Neuronal stem cell (in vitro differentiated cells): ENCODE data around the gene ARFGAP1.
"Not testable (repeated sequence)": the region's sequence is repeated elsewhere in the genome, so short reads cannot be mapped to it uniquely, and the experiment has no call there.

Source experiments
- DNase-seq: peaks from one replicate; pipeline ENCODE4 v3.0.0-alpha.2; 2013; ENCODE audit warnings: low spot score
- H2AFZ ChIP-seq: one replicate; pipeline ENCODE4 v1.6.1; 2013; ENCODE audit warnings: mild to moderate bottlenecking, low read length, inconsistent platforms
- H2AK5ac ChIP-seq: 2 replicates; pipeline ENCODE4 v1.6.1; 2013; ENCODE audit warnings: low read depth, mild to moderate bottlenecking, inconsistent platforms, low read length, moderate library complexity, mixed read lengths
- H2BK120ac ChIP-seq: 2 replicates; pipeline ENCODE4 v1.6.1; 2013; ENCODE audit warnings: low read depth, mild to moderate bottlenecking, inconsistent platforms, low read length, moderate library complexity, mixed read lengths
- H2BK12ac ChIP-seq: one replicate; pipeline ENCODE4 v1.6.1; 2013; ENCODE audit warnings: low read length, inconsistent platforms
- H2BK15ac ChIP-seq: 2 replicates; pipeline ENCODE4 v1.6.1; 2013; ENCODE audit warnings: mild to moderate bottlenecking, low read length, inconsistent platforms, mixed read lengths
- H2BK5ac ChIP-seq: one replicate; pipeline ENCODE4 v1.6.1; 2013; ENCODE audit warnings: inconsistent platforms, mild to moderate bottlenecking, low read length, moderate library complexity
- H3K14ac ChIP-seq: one replicate; pipeline ENCODE4 v1.6.1; 2013; ENCODE audit warnings: low read length, inconsistent platforms
- H3K18ac ChIP-seq: 2 replicates; pipeline ENCODE4 v1.6.1; 2013; ENCODE audit warnings: low read length, inconsistent platforms
- H3K23ac ChIP-seq: 2 replicates; pipeline ENCODE4 v1.6.1; 2013; ENCODE audit warnings: low read depth, mild to moderate bottlenecking, mixed read lengths, low read length, inconsistent platforms; ENCODE audit not compliant: poor library complexity
- H3K27ac ChIP-seq: replicated peaks from 3 replicates; pipeline ENCODE4 v1.5.1; 2013; ENCODE audit warnings: low read length, inconsistent platforms
- H3K27me3 ChIP-seq, 3 experiments: 2 replicates each; pipeline ENCODE4 v1.6.1; 2013; ENCODE audit warnings: low read length in 3 of 3, mild to moderate bottlenecking in 2 of 3, inconsistent platforms in 1 of 3, low read depth in 1 of 3, mixed read lengths in 1 of 3, moderate library complexity in 1 of 3; ENCODE audit not compliant: control insufficient read depth in 3 of 3, insufficient read depth in 3 of 3
- H3K36me3 ChIP-seq, 2 donors: replicated peaks in 1 of 2; 2 replicates each; pipeline ENCODE4 v1.6.1; 2013; ENCODE audit warnings: low read length in 2 of 2; ENCODE audit not compliant: control insufficient read depth in 2 of 2, insufficient read depth in 2 of 2
- H3K4ac ChIP-seq: 2 replicates; pipeline ENCODE4 v1.6.1; 2013; ENCODE audit warnings: inconsistent platforms, mild to moderate bottlenecking, low read length, moderate library complexity
- H3K4me1 ChIP-seq, 2 donors: 1 replicate in 1 of 2; 2 replicates in 1 of 2; pipeline ENCODE4 v1.6.1; 2013; ENCODE audit warnings: low read length in 2 of 2, low read depth in 1 of 2; ENCODE audit not compliant: control insufficient read depth in 2 of 2, insufficient read depth in 1 of 2
- H3K4me2 ChIP-seq: one replicate; pipeline ENCODE4 v1.6.1; 2013; ENCODE audit warnings: mild to moderate bottlenecking, low read length, inconsistent platforms; ENCODE audit not compliant: insufficient read depth, poor library complexity, severe bottlenecking
- H3K4me3 ChIP-seq, 2 donors: 2 replicates each; pipeline ENCODE4 v1.5.1; 2013; ENCODE audit warnings: low read length in 2 of 2, mild to moderate bottlenecking in 2 of 2, inconsistent platforms in 1 of 2, moderate library complexity in 1 of 2
- H3K79me1 ChIP-seq: one replicate; pipeline ENCODE4 v1.6.1; 2013; ENCODE audit warnings: low read depth, mild to moderate bottlenecking, inconsistent platforms, low read length, moderate library complexity
- H3K9ac ChIP-seq: one replicate; pipeline ENCODE4 v1.6.1; 2013; ENCODE audit warnings: mild to moderate bottlenecking, low read depth, low read length, inconsistent platforms; ENCODE audit not compliant: poor library complexity
- H3K9me3 ChIP-seq, 2 donors: replicated peaks in 1 of 2; 2 replicates each; pipeline versions ENCODE3 to v1.6.1; 2013; ENCODE audit warnings: low read length in 2 of 2, mild to moderate bottlenecking in 2 of 2, inconsistent platforms in 1 of 2, low read depth in 1 of 2, mixed read lengths in 1 of 2, moderate library complexity in 1 of 2; ENCODE audit not compliant: control insufficient read depth in 2 of 2, insufficient read depth in 1 of 2
- H4K8ac ChIP-seq: one replicate; pipeline ENCODE4 v1.6.1; 2013; ENCODE audit warnings: low read depth, mild to moderate bottlenecking, inconsistent platforms, low read length, moderate library complexity
- H4K91ac ChIP-seq: one replicate; pipeline ENCODE4 v1.6.1; 2013; ENCODE audit warnings: low read length, low read depth, mild to moderate bottlenecking, inconsistent platforms; ENCODE audit not compliant: poor library complexity
- WGBS, 2 donors: extraction: QIAGEN DNeasy Blood & Tissue Kit; methylation state at CpG; one replicate each; pipeline ENCODE4 v1.1.7; 2013; ENCODE audit warnings: missing lambda C conversion rate in 2 of 2, mixed read lengths in 1 of 2; ENCODE audit not compliant: insufficient read length in 2 of 2, insufficient replicate concordance in 1 of 2; ENCODE audit errors: extremely low coverage in 2 of 2; 5-methylcytosine and 5-hydroxymethylcytosine counted together

The ARFGAP1 gene

DNA sequence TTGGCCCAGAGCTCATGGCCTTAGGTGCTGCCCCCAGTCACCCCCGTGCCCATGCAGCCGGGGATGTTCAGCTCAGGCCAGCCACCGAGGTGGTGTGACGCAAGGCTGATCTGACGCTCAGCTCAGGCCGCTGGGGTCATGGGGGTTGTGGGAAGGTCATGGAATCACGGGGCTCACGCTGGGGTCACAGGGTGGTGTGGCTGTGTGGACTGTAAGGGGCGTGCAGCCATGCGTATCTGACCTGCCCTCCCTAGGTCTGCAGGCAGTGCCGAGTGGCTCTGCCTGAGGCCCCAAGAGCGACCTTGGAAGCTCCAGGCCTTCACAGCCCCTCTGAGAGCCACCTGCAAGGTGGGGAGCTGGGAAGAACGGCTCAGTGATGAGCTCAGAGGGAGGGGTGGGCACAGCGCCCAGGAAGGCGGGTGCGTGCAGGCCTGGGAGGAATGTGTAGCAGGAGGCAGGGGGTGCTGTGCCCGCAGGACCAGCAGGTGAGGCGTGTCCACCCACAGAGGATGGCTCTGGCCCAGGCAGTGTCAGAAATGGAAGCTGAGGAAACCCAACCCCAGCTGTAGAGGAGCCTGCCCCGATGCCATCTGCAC is 60.7 kb downstream of the ARFGAP1 start:
- peaks cover 0 to 6% of the 10 kb centered on the region in 2 donors for H3K4me1 ChIP-seq
- WGBS, 2 donors, result no CpG with 5 or more reads among the region's 19 CpGs
- DNase-seq, result no peak
- H3K4me3 ChIP-seq, result peak overlapping the region in 1 of 2 donors; percentile 19
- H2BK12ac ChIP-seq, result no peak overlapping the region
- H2BK5ac ChIP-seq, result no peak overlapping the region
- H4K91ac ChIP-seq, result no peak overlapping the region
- H3K27ac ChIP-seq, result no peak overlapping the region
- peaks cover 7 to 9% of the 10 kb centered on the region in 2 donors for H3K9me3 ChIP-seq
- H3K36me3 ChIP-seq, result peaks cover 0 to 2% of the 10 kb centered on the region in 2 donors
- H3K18ac ChIP-seq, result peak overlapping the region; percentile 57
- H3K27me3 ChIP-seq, result peaks cover 0 to 3% (median 0%) of the 10 kb centered on the region in 3 experiments
- no peak overlapping the region for H3K9ac ChIP-seq
- no peak overlapping the region for H3K4me2 ChIP-seq
- peak overlapping the region; percentile 89 for H3K14ac ChIP-seq
- H2AFZ ChIP-seq, result no peak overlapping the region
- no peak overlapping the region for H3K4ac ChIP-seq
- H2BK15ac ChIP-seq, result no peak overlapping the region
- H2AK5ac ChIP-seq, result no peak overlapping the region
- H4K8ac ChIP-seq, result no peak overlapping the region
- H2BK120ac ChIP-seq, result peak overlapping the region; percentile 18
- peaks cover 2% of the 10 kb centered on the region for H3K79me1 ChIP-seq
- H3K23ac ChIP-seq, result peak overlapping the region; percentile 75

DNA sequence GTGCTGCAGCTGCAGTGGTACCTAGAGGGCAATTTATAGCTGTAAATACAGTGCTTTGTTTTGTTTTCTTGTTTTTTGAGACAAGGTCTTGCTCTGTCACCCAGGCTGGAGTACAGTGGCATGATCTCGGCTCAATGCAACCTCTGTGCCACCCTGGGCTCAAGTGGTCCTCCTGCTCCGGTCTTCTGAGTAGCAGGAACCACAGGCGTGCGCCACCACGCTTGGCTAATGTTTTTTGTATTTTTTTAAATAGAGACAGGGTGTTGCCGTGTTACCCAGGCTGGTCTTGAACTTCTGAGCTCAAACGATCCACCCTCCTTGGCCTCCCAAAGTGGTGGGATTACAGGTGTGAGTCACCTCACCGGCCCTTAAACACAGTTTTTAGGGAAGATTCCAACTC is 61.7 kb downstream of the ARFGAP1 start:
- Histone ChIP-seq H3K4me3 (no peak overlapping the region), H2BK15ac (no peak overlapping the region), H2BK5ac (no peak overlapping the region), H3K23ac (no peak overlapping the region), H3K79me1 (peaks cover 2% of the 10 kb centered on the region), H2AFZ (no peak overlapping the region), H3K27ac (no peak overlapping the region), H3K18ac (no peak overlapping the region), H3K9me3 (peaks cover 7 to 9% of the 10 kb centered on the region in 2 donors), H3K27me3 (peaks cover 0 to 3% (median 0%) of the 10 kb centered on the region in 3 experiments), H4K8ac (no peak overlapping the region), H3K4ac (no peak overlapping the region), H3K14ac (no peak overlapping the region), H3K4me2 (no peak overlapping the region), H2BK12ac (no peak overlapping the region), H2BK120ac (no peak overlapping the region), H3K9ac (no peak overlapping the region), H4K91ac (no peak overlapping the region), H2AK5ac (no peak overlapping the region), H3K4me1 (peaks cover 0 to 2% of the 10 kb centered on the region in 2 donors), H3K36me3 (peaks cover 0 to 2% of the 10 kb centered on the region in 2 donors)
- no CpG with 5 or more reads among the region's 8 CpGs for WGBS, 2 donors
- no peak for DNase-seq

GRCh38 chr20:63335060-63335459 is 62.4 kb downstream of the ARFGAP1 start:
- not testable (repeated sequence) for H3K4me2 ChIP-seq, H4K8ac ChIP-seq

GRCh38 chr20:63335711-63336110 is 63.1 kb downstream of the ARFGAP1 start:
- no peak overlapping the region for H3K4me3 ChIP-seq
- peaks cover 0 to 3% (median 0%) of the 10 kb centered on the region in 3 experiments for H3K27me3 ChIP-seq
- no peak overlapping the region for H4K91ac ChIP-seq
- H3K14ac ChIP-seq, result no peak overlapping the region
- DNase-seq, result no peak
- peaks cover 2% of the 10 kb centered on the region for H3K79me1 ChIP-seq
- H2BK5ac ChIP-seq, result no peak overlapping the region
- no peak overlapping the region for H3K23ac ChIP-seq
- H3K4ac ChIP-seq, result no peak overlapping the region
- peaks cover 0 to 2% of the 10 kb centered on the region in 2 donors for H3K4me1 ChIP-seq
- peak overlapping the region; percentile 1 for H3K9ac ChIP-seq
- H2AFZ ChIP-seq, result peak overlapping the region; percentile 51
- peaks cover 0 to 2% of the 10 kb centered on the region in 2 donors for H3K36me3 ChIP-seq
- no CpG with 5 or more reads among the region's 9 CpGs for WGBS, 2 donors
- H3K27ac ChIP-seq, result no peak overlapping the region
- H3K4me2 ChIP-seq, result no peak overlapping the region
- H2AK5ac ChIP-seq, result no peak overlapping the region
- H2BK15ac ChIP-seq, result no peak overlapping the region
- H3K9me3 ChIP-seq, result peaks cover 7 to 9% of the 10 kb centered on the region in 2 donors
- no peak overlapping the region for H3K18ac ChIP-seq
- H4K8ac ChIP-seq, result no peak overlapping the region
- no peak overlapping the region for H2BK120ac ChIP-seq
- no peak overlapping the region for H2BK12ac ChIP-seq

More at GRCh38 chr20:63335060-63335459, 62.4 kb downstream of the ARFGAP1 start:
- H3K4me1 ChIP-seq, H4K91ac ChIP-seq, H3K36me3 ChIP-seq, H3K9ac ChIP-seq, H2AK5ac ChIP-seq, DNase-seq, H2BK15ac ChIP-seq, H2BK120ac ChIP-seq, H3K9me3 ChIP-seq, H2BK12ac ChIP-seq, H3K18ac ChIP-seq, H3K79me1 ChIP-seq, H2BK5ac ChIP-seq, H3K14ac ChIP-seq, H3K4me3 ChIP-seq, H3K27ac ChIP-seq, H3K27me3 ChIP-seq, H3K4ac ChIP-seq: not testable (repeated sequence)
- WGBS, 2 donors, result no CpG with 5 or more reads among the region's 9 CpGs
- H3K23ac ChIP-seq, result peak overlapping the region; percentile 29
- peak overlapping the region; percentile 51 for H2AFZ ChIP-seq
